Prostate gland (tissue), 2 donors: ENCODE measurements around the gene ARIH1. TPM values are rescaled to one million over a fixed set of nuclear protein-coding genes. Genes with fewer than 3 reads are reported as not detected.

ENCODE experiments used
- DNase-seq: peaks from one replicate; pipeline ENCODE4 v3.0.0-alpha.2; 2019; ENCODE audit warnings: low spot score
- H3K27ac ChIP-seq, 2 donors: fragments of 200-600 bp; sonication (generic); 2 replicates each; pipeline ENCODE4 v1.5.1; 2017 to 2019
- H3K27me3 ChIP-seq: fragments of 200-600 bp; sonication (generic); replicated peaks from 2 replicates; pipeline ENCODE4 v1.5.1; 2019; ENCODE audit not compliant: insufficient read depth
- H3K36me3 ChIP-seq, 2 donors: fragments of 200-600 bp; sonication (generic); 1 replicate in 1 of 2; 2 replicates in 1 of 2; pipeline versions ENCODE4 v1.5.1 to v1.8.1; 2017 to 2019
- H3K4me1 ChIP-seq: fragments of 200-600 bp; sonication (generic); replicated peaks from 2 replicates; pipeline ENCODE4 v1.5.1; 2019
- H3K4me3 ChIP-seq, 2 donors: fragments of 200-600 bp; sonication (generic); 2 replicates each; pipeline ENCODE4 v1.5.1; 2017 to 2019
- H3K9me3 ChIP-seq: fragments of 200-600 bp; sonication (generic); 2 replicates; pipeline ENCODE4 v1.5.1; 2017
- CTCF ChIP-seq, 4 experiments: fragments of 200-600 bp in 2 of 4; fragments of 450-650 bp in 2 of 4; sonication (generic) in 2 of 4; IDR thresholded peaks; 1 replicate in 3 of 4; 2 replicates in 1 of 4; pipeline ENCODE4 v1.5.1; 2016 to 2019; ENCODE audit warnings: antibody characterized with exemption in 4 of 4, mild to moderate bottlenecking in 2 of 4, moderate library complexity in 2 of 4
- POLR2A ChIP-seq: fragments of 450-650 bp; IDR thresholded peaks from one replicate; pipeline ENCODE4 v1.6.1; 2016; ENCODE audit warnings: antibody characterized with exemption, mild to moderate bottlenecking
- POLR2AphosphoS5 ChIP-seq: sonication (generic); formaldehyde crosslinking; IDR thresholded peaks from one replicate; pipeline ENCODE4 v1.6.1; 2017; ENCODE audit warnings: antibody characterized with exemption
- WGBS: methylation state at CpG from one replicate; pipeline ENCODE4 v1.1.5; 2018; 5-methylcytosine and 5-hydroxymethylcytosine counted together
- intact Hi-C: fragments of 100-400 bp; cut with DNase I; formaldehyde crosslinking; loops from one replicate; pipeline ENCODE4 v1.14.2; 2022
- total RNA-seq, 2 donors: library from RNA; depleted of rRNA; stranded (reverse); fragments of >200 nt; gene quantifications; one replicate each; pipeline ENCODE4 v1.1.0, GENCODE V29; 2016

Gene ARIH1
- total RNA-seq, 2 donors from 2014 or later: 35.7 to 38.7 TPM

- H3K36me3 ChIP-seq: no peaks in the 10 kb centered on the region
- no peak overlapping the region for H3K4me3 ChIP-seq
- no peak overlapping the region for H3K27ac ChIP-seq
- no peaks in the 10 kb centered on the region for H3K27me3 ChIP-seq
- intact Hi-C loops: no loop called here
- no peak for TF ChIP-seq CTCF (IDR thresholded peaks at IDR 0.05)
- no peak for TF ChIP-seq POLR2A
- TF ChIP-seq POLR2AphosphoS5: no peak
- 43% methylated on average over 2 of the region's 2 CpGs for WGBS
- peaks cover 17% of the 10 kb centered on the region for H3K4me1 ChIP-seq
- no peaks in the 10 kb centered on the region for H3K9me3 ChIP-seq
- DNase-seq: no peak
Observed at GRCh38 chr15:72491768-72492167, 17.6 kb downstream of the ARIH1 start.

- no peak for TF ChIP-seq POLR2A
- no peak for TF ChIP-seq POLR2AphosphoS5
- TF ChIP-seq CTCF (IDR thresholded peaks at IDR 0.05): no peak
- intact Hi-C loops: no loop called here
- Histone ChIP-seq H3K4me1 (peaks cover 19% of the 10 kb centered on the region), H3K36me3 (no peaks in the 10 kb centered on the region), H3K9me3 (no peaks in the 10 kb centered on the region), H3K27ac (no peak overlapping the region), H3K27me3 (no peaks in the 10 kb centered on the region), H3K4me3 (no peak overlapping the region)
- DNase-seq: no peak
Observed at GRCh38 chr15:72492733-72493132, 18.6 kb downstream of the ARIH1 start.

- DNase-seq: no peak
- TF ChIP-seq POLR2AphosphoS5 (peak; percentile 36), CTCF (IDR thresholded peaks at IDR 0.05) (no peak)
- peaks cover 19% of the 10 kb centered on the region for H3K4me1 ChIP-seq
- intact Hi-C loops: no loop called here
- 12% methylated on average over 2 of the region's 2 CpGs for WGBS
- no peaks in the 10 kb centered on the region for H3K27me3 ChIP-seq
- H3K4me3 ChIP-seq: no peak overlapping the region
- H3K36me3 ChIP-seq: no peaks in the 10 kb centered on the region
- H3K27ac ChIP-seq: no peak overlapping the region
- no peaks in the 10 kb centered on the region for H3K9me3 ChIP-seq
Observed at GRCh38 chr15:72493220-72493619, 19.1 kb downstream of the ARIH1 start.

GRCh38 chr15:72495007-72495406 is 20.9 kb downstream of the ARIH1 start:
- Histone ChIP-seq H3K9me3 (no peaks in the 10 kb centered on the region), H3K4me3 (no peak overlapping the region), H3K36me3 (no peaks in the 10 kb centered on the region), H3K27ac (no peak overlapping the region), H3K27me3 (no peaks in the 10 kb centered on the region), H3K4me1 (peaks cover 19% of the 10 kb centered on the region)
- WGBS: 93% methylated on average over 3 of the region's 3 CpGs
- intact Hi-C loops: no loop called here
- no peak for TF ChIP-seq CTCF (IDR thresholded peaks at IDR 0.05)
- no peak for TF ChIP-seq POLR2A
- DNase-seq: no peak

GRCh38 chr15:72496783-72497182 is 22.7 kb downstream of the ARIH1 start:
- Histone ChIP-seq H3K27me3 (no peaks in the 10 kb centered on the region), H3K4me3 (no peak overlapping the region), H3K36me3 (no peaks in the 10 kb centered on the region), H3K4me1 (peaks cover 19% of the 10 kb centered on the region), H3K27ac (no peak overlapping the region), H3K9me3 (no peaks in the 10 kb centered on the region)
- TF ChIP-seq POLR2AphosphoS5 (no peak), CTCF (IDR thresholded peaks at IDR 0.05) (no peak), POLR2A (no peak)
- intact Hi-C loops: no loop called here
- no peak for DNase-seq
- WGBS: 50% methylated on average over 2 of the region's 2 CpGs
